Type B pancreatic cell (in vitro differentiated cells): Measurements from ENCODE around the gene NKIRAS1. TPM values are rescaled to one million over a fixed set of nuclear protein-coding genes. Genes with fewer than 3 reads are reported as not detected.

Source experiments
- DNase-seq: peaks from one replicate; pipeline ENCODE4 v3.0.0; 2021; ENCODE audit warnings: mixed read lengths; ENCODE audit not compliant: unreplicated experiment; ENCODE audit errors: extremely low spot score
- H3K27ac Mint-ChIP-seq: 2 replicates; pipeline ENCODE4 v1.8.0; 2021; ENCODE audit warnings: mild to moderate bottlenecking, mixed read lengths
- H3K27me3 Mint-ChIP-seq: 2 replicates; pipeline ENCODE4 v1.8.0; 2021; ENCODE audit warnings: mixed read lengths
- H3K36me3 Mint-ChIP-seq: 2 replicates; pipeline ENCODE4 v1.8.0; 2021; ENCODE audit warnings: mixed read lengths
- H3K4me1 Mint-ChIP-seq: one replicate; pipeline ENCODE4 v1.8.0; 2021; ENCODE audit warnings: mixed read lengths; ENCODE audit not compliant: unreplicated experiment
- H3K4me3 Mint-ChIP-seq: 2 replicates; pipeline ENCODE4 v1.8.0; 2021; ENCODE audit warnings: mild to moderate bottlenecking, mixed read lengths
- H3K9me3 Mint-ChIP-seq: 2 replicates; pipeline ENCODE4 v1.8.0; 2021; ENCODE audit warnings: mixed read lengths
- CTCF ChIP-seq: fragments of 200-600 bp; sonication (generic); conservative IDR thresholded peaks from 2 replicates; pipeline ENCODE4 v1.5.0; 2021; ENCODE audit warnings: antibody characterized with exemption, mild to moderate bottlenecking
- total RNA-seq: library from RNA; stranded (reverse); gene quantifications from 2 replicates; pipeline ENCODE4 v1.2.1, GENCODE V29; 2021; ENCODE audit warnings: low replicate concordance

Gene NKIRAS1
- total RNA-seq, 1 donor from 2014 or later, result 10.8 TPM

DNA sequence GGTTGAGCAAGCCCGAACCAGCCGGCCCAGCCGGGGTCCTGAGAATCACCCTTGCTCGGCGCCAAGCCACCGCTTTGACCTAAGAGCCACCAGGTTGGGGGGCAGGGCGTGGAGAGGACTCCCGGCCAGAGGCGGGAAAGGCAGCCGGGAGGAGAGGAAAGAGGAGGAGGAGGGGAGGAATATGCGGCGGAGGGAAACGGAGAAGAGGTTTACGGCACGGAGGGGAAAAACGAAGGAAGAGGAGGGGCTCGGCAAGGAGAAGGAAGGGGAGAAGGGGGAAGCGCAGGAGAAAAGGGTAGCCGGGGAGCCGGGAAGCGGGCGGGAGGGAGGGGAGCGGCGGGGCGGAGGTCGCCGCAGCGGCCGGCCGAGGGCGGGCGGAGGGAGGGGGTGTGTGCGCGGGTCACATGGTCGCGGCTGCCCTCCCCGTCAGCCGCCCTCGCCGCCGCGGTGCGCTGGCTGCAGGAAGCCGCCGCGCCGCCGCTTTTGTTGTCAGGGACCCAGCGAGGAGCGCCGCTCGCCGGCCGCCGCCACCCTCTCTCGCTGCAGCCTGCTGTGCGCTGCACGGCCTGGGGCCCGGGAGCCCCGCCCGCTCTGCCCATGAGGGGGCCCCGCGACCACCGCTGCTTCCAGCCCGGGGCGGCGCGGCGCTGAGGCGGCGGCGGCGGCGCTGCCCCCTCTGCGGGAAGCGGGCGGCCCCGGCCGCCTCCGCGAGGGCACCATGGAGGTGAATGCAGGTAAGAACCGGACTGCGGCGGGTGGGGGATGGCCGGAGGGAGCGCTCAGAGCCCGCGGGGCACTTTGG is 28.3 kb upstream of the NKIRAS1 start, which contains the start of gene NR1D2:
Gene NR1D2, plus strand, starts transcription at position 426 of the 802 bp plus-strand sequence. Its CDS starts 293 bp downstream, at position 719.
- TF ChIP-seq CTCF, result no peak

DNA sequence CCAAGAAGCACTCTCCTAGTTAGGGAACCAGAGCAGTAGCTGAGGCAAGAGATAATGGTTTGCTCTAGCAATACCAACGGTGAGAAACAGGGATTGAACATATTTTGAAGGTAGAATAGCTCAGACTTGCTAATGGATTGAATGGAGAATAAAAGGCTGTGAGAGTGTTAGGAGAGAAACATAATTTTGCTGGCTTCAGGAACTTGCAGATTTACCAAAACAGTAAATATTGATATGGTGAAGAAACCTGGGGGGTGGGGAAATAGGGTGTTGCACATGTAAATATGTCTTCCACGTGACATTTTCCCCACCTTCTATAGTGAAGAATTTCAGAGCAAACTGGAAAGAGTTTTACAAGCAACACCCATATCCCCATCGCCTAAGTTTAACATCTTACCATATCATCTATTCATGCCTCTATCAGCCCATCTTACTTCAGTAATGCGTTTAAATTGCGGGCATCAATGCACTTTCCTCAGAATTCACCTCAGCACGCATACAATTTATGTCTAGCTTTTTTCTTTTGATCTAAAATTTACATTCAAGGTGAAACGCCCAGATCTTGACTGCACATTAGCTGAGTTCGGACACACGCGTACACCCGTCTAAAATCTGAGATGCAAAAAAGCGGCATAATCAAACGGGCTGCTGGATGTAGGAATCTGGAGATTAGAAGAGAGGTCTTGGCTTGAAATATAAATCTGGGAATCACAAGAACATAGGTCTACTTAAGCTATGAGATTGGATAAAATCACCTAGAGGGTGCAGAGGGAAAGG is 27.4 kb upstream of the NKIRAS1 start:
- no peaks in the 10 kb centered on the region for H3K9me3 Mint-ChIP-seq
- peaks cover 26% of the 10 kb centered on the region for H3K4me1 Mint-ChIP-seq
- peak overlapping the region; percentile 94 for H3K4me3 Mint-ChIP-seq
- H3K27ac Mint-ChIP-seq, result peak overlapping the region; percentile 90
- DNase-seq, result no peak
- peaks cover 17% of the 10 kb centered on the region for H3K27me3 Mint-ChIP-seq
- H3K36me3 Mint-ChIP-seq, result peaks cover 5% of the 10 kb centered on the region
- TF ChIP-seq CTCF, result no peak

More for the DNA sequence above, 28.3 kb upstream of the NKIRAS1 start, which contains the start of gene NR1D2:
- Mint-ChIP-seq H3K27me3 (peaks cover 17% of the 10 kb centered on the region), H3K4me1 (peaks cover 33% of the 10 kb centered on the region), H3K4me3 (peak within 1 kb of the TSS; percentile 96), H3K9me3 (no peaks in the 10 kb centered on the region), H3K36me3 (peaks cover 8% of the 10 kb centered on the region), H3K27ac (peak within 1 kb of the TSS; percentile 98)
- peak; percentile 88 for DNase-seq

- no peak for TF ChIP-seq CTCF
These were observed 25.8 kb upstream of the NKIRAS1 start for GRCh38 chr3:23942546-23942945.

GRCh38 chr3:23941440-23941839 is 24.6 kb upstream of the NKIRAS1 start:
- peaks cover 17% of the 10 kb centered on the region for H3K4me1 Mint-ChIP-seq
- DNase-seq, result no peak
- H3K9me3 Mint-ChIP-seq, result peaks cover 4% of the 10 kb centered on the region

More at GRCh38 chr3:23942546-23942945, 25.8 kb upstream of the NKIRAS1 start:
- Mint-ChIP-seq H3K9me3 (peaks cover 4% of the 10 kb centered on the region), H3K36me3 (no peaks in the 10 kb centered on the region), H3K27me3 (peaks cover 17% of the 10 kb centered on the region), H3K4me1 (peaks cover 19% of the 10 kb centered on the region), H3K4me3 (no peak overlapping the region), H3K27ac (peak overlapping the region; percentile 39)
- DNase-seq, result no peak

More at GRCh38 chr3:23941440-23941839, 24.6 kb upstream of the NKIRAS1 start:
- peaks cover 20% of the 10 kb centered on the region for H3K27me3 Mint-ChIP-seq
- H3K27ac Mint-ChIP-seq, result no peak overlapping the region
- no peak overlapping the region for H3K4me3 Mint-ChIP-seq
- H3K36me3 Mint-ChIP-seq, result no peaks in the 10 kb centered on the region
- TF ChIP-seq CTCF, result no peak
